HG02885 (cell line): ENCODE data around the gene NLRP1.
"Not testable (repeated sequence)": the region's sequence is repeated elsewhere in the genome, so short reads cannot be mapped to it uniquely, and the experiment has no call there.

ENCODE experiments used
- ATAC-seq: cut with Tn5 transposase; IDR thresholded peaks from one replicate; pipeline ENCODE4 v1.9.1; 2021; ENCODE audit warnings: mild to moderate bottlenecking; ENCODE audit not compliant: unreplicated experiment, poor library complexity

Gene NLRP1

DNA sequence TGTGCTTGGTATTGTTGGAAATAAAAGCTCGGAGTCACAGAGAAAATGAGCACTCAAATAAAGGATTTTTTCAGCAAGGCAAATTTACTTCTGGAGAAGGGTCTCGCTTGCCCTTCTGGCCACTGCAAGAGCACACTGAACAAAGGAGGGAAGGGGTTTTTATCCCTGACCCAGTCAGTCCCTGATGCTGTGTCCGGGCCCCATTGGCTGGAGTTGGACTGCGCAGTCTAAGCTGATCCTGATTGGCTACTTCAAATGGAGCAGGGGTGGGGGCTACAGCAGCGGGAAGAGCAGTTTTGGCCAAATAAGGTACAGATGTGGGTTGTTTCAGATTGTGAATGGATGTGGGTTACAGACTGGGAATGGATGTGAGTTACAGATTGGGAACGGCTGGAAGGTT lies 4.3 kb upstream of the NLRP1 start:
- ATAC-seq: no peak

DNA sequence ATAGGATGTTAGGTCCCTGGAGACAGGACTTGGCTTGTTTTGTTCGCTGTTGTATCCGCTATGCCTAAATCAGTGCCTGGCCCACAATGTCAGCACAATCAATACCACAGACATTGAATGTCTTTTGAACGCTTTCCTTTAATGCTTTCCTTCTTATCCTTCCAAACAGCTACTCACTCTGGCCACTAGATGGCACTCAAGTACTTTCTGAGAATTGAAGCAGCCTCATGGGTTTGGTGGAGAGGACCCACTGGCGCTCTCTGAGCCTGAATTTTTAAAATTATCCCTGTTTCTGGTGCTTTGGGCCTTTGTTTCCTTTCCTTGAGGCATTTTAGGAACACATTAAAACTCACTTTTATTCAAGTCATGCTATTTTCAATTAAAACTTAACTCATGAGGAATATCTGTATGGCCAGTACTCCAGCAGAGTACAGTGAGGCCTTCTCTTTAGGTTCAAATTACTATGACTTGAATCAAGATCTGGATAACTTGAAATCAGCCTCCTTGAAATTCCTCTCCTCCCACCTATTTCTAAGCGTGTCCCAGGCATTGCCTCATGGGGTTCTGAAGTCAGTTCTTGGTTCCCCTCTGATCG lies 3.2 kb upstream of the NLRP1 start:
- ATAC-seq: no peak

DNA sequence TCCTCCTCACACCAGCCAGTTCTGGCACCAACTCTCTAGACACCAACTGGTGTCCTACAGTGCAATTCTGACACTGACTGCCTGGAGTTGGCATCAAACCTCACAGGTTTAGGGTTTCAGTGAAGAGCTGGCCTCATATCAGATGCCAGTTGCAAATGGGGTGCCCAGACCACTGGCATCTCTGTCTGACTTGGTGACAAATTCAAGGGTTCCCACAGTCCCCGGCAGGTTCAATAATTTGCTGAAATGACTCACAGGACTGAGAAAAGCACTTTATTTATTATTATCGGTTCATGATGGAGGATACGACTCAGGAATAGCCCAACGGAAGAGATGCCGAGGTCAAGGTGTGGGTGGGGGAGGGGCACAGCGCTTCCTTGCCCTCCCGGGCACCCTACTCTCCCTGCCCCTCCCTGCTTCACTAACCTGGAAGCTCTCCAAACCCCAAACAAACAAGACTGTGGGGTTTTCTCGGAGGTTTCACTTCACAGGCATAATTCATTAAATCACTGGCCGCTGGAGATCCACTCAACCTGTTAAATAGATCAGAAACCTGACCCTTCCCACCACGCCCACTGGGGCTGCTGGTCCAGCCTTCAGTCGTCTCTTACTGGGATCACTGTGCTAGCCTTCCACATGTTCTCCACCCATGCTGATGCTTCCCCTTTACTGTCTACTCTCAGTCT lies 1.7 kb upstream of the NLRP1 start:
- no peak for ATAC-seq

DNA sequence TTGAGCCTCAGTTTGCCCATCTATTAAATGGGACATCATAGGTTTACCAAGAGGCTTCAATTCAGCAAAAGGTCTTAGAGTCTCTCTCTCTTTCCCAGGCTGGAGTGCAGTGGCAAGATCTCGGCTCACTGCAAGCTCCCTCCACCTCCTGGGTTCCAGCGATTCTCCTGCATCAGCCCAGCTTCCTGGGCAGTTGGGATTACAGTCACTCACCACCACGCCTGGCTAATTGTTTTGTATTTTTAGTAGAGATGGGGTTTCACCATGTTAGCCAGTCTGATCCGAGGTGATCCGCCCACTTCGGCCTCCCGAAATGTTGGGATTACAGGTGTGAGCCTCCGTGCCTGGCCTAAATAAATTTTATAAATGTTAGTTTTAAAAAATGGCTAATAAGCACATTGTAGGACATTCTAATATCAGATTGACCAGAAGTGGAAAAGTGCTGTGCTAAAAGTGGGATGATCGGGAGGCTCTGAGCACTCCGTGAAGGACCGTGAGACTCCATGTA lies 1.0 kb upstream of the NLRP1 start:
- no peak for ATAC-seq

DNA sequence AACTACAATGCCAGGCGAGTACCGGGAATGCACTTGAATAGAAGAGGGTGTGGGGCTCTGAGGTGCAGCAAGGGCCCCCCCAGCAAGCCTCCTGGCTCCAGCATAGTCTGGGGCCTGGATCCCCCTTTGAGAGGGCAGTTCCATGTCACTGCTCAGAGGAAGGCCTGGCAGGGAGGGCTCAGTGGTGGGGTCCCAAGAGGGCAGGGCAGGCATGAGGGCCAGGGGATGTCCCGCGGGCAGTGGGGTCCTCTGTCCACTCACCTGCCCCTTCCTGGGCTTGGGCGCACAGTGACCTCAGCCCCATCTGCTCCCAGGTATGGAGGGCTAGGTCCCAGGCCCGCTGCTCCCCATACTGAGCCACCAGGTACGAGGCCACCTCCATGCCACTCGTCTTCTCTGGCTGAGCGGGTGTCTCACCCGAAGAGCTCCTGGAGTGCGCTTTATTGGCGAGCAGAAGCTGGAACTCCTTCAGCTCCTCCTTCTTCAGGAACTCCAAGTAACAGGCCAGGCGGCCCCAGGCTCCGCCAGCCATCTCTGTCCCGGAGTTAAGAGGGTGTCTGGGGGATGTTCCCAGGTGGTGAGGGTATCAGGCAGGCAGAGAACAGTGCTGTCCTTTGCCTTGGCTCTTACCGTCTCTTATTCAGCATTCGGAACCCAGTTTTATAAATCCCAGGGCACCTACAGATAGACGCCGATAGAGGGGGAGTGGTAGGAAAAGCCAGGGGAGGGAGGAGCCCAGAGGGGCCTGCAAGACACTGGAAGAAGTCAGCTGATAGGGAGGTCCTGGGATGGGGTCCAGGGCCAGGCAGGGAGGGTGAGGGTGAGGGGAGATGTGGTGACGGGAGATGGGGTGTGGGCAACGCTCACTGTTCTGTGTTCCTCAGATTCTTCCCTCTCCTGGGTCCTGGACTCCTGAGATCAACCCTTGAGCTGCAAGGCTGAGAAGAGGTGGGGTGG lies 605 bp downstream of the NLRP1 start:
- peak; percentile 2 for ATAC-seq

DNA sequence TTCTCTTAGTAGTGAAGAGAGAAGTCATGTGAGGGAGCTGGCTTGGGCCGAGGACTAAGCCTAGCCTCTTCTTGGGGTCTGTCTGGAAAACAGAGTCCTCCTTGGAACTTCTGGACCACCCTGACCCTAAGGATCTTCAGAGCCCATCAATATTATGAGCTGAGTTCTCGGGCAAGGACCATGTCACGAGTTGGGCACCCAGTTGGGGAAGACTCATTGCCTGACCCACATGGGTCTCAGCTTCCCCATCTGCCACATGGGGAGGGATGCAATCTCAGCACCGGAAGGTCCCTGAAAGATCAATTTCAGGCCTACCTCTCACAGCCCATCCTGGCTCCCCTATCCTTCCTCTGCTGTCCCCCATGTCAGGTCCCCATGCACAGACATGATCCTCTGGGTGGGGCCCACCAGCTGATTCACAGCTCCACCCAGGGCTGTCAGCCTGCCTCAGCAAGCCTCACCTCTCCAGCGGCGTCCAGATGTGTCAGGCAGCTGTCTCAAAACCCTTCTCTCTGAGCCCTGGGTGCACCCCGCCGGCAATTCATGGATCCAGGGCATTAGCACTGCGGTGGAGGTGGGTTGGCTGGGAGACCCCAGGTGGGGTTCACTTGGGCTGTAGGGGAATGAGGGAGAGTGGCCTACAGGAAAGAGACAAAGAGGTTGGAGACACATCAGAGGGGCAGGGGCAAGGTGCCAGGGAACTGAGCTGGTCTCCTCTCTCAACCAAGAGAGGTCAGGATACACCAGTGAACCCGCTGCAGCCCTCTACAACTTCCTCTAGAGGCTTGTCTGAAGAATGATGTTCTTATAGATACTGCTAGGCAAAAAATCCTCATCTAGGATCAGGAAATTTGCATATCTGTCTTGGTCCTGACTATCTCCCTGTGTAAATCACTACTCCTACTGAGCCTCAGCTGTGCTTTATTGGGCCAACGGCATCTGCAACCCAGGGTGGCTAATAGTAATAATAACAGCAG lies 1.8 kb downstream of the NLRP1 start:
- ATAC-seq: no peak

DNA sequence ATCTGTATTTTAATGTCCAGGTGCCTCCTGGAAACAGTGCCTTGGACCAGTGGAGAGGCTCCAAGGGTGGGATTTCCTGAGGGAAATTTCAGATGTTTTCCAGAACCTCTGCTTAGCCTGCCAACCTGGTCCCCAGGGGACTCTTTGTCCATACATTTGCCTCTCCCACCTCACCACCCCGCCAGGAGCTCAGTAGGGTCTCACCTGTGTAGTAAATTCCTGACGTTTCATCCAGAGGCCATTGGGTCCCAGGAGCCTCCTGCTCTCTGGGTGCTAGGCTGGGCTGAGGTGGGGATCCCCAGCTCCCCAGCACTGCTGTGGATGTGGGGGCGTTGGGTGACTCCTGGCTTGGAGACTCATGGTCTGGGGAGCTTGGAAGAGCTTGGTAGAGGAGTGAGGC lies 2.7 kb downstream of the NLRP1 start:
- ATAC-seq: no peak

DNA sequence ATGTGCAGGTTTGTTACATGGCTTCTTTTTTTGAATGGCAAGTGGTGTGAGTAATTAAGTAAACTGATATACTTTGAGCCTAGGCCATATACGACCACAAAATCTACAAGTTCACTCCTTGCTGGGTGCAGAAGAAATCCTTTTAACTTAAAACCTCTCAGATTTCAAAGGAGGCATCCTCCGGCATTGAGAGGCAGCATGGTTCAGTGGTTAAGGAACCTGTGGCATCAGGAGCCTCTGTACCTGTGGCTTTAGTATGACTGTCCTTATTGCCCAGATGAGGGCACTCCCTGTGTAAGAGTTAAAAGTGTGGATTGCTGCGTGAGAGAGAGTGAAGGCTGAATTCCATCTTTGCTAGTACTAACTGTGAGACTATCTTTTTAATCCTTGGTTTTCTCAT lies 3.3 kb downstream of the NLRP1 start:
- ATAC-seq: no peak

DNA sequence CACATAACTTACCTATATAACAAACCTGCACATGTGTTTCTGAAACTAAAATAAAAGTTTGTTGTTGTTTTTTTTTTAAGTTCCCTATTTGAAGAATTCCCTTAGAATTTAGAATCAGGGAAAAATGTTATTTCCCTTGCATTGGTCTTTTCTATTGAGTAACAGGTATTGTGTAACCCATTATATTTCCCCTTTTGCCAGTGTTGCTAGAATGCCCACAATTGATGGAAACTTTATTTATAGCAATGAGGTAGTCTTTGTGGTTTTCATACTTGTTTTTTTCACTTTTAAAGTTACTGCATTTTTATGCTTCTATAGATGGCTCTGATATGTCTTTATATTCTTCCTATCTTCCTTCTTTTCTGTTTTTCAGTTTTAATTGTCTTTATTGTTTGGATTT lies 3.9 kb downstream of the NLRP1 start:
- no peak for ATAC-seq

DNA sequence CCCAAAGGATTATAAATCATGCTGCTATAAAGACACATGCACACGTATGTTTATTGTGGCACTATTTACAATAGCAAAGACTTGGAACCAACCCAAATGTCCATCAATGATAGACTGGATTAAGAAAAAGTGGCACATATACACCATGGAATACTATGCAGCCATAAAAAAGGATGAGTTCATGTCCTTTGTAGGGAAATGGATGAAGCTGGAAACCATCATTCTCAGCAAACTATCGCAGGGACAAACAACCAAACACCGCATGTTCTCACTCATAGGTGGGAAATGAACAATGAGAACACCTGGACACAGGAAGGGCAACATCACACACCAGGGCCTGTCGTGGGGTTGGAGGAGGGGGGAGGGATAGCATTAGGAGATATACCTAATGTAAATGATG lies 5.5 kb downstream of the NLRP1 start:
- not testable (repeated sequence) for ATAC-seq

DNA sequence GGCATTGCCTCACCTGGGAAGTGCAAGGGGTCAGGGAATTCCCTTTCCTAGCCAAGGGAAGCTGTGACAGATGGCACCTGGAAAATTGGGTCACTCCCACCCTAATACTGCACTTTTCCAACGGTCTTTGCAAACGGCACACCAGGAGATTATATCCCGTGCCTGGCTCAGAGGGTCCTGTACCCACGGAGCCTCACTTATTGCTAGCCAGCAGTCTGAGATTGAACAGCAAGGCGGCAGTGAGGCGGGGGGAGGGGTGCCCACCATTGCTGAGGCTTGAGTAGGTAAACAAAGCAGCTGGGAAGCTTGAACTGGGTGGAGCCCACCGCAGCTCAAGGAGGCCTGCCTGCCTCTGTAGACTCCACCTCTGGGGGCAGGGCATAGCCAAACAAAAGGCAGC lies 11.3 kb downstream of the NLRP1 start:
- not testable (repeated sequence) for ATAC-seq

DNA sequence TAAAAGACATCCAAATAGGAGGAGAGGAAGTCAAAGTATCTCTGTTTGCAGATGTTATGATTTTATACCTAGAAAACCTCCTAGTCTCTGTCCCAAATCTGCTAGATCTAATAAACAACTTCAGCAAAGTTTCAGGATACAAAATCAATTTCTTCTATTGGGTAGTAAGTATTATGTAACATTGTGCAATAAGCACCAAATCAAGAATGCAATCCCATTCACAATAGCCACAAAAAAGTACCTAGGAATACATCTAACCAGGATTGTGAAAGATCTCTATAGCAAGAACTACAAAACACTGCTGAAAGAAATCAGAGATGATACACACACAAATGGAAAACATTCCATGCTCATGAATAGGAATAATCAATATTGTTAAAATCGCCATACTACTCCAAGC lies 13.0 kb downstream of the NLRP1 start:
- no peak for ATAC-seq

DNA sequence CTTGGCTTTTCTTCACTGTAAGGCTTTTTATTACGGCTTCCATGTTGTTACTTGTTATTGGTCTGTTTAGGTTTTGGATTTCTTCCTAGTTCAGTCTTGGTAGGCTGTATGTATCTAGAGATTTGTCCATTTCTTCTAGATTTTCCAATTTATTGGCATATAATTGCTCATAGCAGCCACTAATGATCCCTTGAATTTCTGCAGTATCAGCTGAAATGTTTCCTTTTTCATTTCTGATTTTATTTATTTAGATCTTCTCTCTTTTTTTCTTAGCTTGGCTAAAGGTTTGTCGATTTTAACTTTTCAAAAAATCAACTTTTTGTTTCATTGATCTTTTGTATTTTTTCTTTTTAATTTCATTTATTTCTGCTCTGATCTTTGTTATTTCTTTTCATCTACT lies 18.5 kb downstream of the NLRP1 start:
- ATAC-seq: no peak

DNA sequence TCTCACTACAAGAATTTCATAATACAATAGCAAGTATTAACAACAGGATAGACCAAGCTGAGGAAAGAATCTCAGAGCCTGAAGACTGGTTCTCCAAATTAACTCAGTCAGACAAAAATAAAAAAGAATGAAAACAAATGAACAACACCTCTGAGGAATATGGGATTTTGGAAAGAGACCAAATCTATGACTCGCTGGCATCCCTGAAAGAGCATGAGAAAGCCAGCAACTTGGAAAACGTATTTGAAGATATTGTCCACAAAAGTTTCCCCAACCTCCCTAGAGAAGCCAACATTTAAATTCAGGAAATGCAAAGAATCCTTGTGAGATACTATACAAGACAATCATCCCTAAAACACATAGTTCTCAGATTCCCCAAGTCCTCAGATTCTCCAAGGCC lies 20.9 kb downstream of the NLRP1 start:
- no peak for ATAC-seq

DNA sequence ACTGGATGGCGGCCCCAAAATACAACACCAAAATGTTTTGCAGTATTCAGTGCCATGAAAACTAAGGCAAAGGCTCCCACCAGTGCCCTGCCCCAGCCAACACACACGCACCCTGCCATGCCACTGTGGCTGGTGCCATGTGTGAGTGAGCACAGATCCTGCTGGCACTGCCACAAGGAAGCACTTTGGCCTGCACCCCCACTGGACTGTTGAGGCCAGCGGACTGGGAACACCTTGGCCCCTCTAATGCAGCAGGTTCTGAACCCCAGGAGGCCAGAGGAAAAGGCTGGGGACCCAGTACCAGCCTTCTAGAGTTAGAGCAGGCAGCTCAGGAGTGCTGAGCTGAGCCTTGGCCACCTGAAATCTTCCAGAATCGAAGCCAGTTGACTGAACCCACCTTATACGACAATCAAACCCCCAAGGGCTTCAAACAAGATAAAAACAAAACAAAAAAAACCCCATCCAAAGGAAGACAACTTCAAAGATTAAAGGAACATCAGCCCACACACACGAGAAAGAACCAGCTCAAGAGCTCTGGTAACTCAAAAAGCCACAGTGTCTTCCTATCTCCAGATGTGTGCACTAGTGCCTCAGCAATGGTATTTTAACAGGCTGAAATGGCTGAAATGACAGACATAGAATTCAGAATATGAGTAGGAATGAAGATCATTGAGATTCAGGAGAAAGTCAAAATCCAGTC lies 21.5 kb downstream of the NLRP1 start:
- ATAC-seq: no peak

DNA sequence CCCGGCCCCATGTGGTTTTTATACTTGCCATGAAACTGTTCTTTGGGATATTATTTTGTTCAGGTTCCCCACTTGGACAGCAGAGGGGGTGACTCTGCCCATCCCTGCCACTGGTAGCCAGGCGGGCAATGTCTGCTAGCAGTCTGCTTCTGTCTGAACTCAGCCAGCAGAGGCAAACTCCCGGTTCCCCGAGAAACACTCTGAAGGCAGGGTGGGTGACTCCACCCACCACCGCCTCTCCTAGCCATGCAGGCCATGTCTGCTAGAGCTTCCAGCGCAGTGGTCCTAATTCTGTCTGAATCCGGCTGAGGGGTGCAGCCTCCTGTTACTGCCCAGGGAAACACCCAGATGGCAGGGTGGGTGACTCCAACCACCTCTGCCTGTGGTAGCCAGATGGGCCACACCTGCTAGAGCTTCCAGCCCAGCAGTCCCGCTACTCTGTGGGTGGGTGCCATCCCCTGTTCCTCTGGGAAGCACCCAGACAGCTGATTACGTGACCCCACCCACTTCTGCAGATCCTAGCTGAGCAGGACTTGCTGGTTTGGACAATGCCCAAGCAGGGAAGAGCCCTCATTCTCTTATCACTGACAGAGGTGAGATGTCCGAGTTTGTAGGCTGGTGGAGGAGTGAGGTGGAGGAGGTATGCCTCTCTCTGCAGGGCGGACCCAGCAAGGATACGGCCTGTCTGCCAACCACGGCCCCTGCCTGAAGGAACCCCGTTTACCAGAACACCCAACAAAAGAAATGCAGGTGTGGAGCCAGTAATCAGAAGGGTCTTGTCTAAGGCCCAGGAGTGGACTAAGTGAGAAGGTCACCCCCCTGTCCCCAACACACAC lies 22.4 kb downstream of the NLRP1 start:
- no peak for ATAC-seq

DNA sequence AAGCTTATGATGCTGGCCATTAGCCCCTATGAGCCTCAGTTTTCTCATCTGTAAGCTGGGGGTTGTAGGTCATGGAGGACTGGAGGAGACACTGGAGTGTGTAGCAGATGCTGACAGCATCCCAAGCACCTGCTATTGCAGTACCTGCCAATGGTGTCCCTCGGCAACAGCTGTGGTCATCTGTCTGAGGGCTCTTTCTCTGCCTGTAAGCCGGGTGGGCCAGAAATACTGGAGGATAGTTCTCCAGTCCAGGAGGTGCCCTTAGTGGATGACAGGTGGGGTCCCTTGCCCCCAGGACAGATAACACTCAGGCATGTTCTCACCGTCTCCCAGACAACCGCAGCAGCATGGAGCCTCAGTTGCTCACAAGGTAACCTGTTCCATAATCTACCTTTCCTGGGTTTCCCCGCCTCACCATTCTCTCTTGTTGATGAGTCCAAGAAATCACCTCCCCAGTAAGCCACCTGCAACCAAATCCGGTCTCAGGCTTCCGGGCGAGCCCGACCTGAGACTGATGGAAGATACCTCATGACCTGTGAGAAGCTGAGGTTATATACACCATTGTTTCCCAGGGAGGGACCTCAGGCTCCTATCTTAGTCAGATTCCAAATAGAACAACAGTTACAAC lies 23.8 kb downstream of the NLRP1 start:
- no peak for ATAC-seq
